Activated CD4-positive, alpha-beta T cell treated with anti-CD3 and anti-CD28 coated beads, Interleukin-10, Interleukin-2, amounts not matched to agents 100 ng/mL and 50 ng/mL, durations not matched to agents 16 hours and 8 hours (primary cell): Measurements from ENCODE around the gene NDUFS4.
"Not testable (repeated sequence)": the region's sequence is repeated elsewhere in the genome, so short reads cannot be mapped to it uniquely, and the experiment has no call there.

Source experiments
- DNase-seq: peaks from one replicate; pipeline ENCODE4 v3.0.0-alpha.2; 2020

The NDUFS4 gene

DNA sequence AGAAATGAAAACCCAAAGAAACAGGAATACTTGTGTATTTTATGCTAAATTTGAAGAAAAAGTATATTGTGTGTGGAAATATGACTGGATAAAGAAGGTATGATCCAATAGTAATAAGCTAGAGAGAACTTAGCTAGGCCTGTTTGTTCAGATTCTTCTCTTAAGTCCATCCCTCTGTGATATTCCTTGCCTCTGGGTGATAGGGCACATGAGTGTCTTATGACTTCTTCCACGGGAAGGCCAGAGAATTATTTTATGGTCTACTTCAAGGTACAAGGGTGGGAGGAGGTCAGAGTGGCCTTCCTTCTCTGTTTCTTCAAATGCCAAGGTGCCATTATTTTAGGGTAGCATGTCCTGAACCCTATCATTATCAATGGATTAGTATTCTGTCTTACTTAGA, 113.7 kb downstream of the NDUFS4 start:
- no peak for DNase-seq

DNA sequence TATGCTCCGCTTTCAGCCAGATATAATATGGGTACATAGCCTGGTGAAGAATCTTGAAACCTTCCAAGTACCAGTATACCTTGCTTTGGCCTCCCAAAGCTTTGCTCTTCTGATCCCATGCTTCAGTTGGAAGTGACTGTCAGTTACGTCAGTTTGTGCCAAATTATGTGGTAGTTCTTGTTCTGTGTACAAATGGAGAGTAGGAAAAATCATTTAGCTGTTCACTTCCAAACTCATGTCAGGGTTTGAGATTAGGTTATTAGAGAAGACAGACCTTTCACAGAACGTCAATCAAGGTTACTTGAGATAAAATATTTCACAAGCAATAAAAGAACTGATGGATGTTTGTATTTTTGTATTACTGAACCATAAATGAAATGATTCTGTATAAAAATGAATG, 117.2 kb downstream of the NDUFS4 start:
- DNase-seq: no peak

DNA sequence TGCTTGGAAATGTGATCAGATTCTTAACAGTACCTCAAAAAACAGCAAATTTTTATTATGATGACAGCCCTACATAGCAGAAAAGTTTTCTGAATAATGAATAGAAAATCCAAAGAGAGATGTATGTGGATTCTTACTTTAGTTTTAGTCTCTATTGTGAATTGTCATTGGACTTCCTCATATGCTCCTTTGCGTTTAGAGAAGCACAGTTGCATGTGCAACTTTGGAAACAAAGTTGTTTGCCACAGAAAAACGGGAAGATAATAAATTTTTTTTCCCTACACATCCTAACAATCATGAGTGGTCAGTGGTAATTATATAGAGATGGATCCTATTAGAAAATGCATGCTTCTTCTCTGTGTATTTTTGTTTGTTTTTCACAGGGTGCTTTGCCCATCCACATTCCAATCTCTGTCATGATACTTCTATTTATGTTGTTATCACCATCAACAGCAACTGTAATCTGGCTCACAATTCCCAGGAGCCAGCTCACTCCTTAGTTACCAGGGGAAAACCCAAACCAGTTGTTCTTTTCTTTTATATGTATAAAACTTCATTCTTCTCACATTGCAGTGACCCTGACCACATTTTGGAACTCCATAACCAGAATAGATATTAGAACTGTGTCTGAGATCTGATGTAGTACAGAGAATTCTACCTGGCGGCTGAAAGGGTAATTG, 118.7 kb downstream of the NDUFS4 start:
- DNase-seq: no peak

DNA sequence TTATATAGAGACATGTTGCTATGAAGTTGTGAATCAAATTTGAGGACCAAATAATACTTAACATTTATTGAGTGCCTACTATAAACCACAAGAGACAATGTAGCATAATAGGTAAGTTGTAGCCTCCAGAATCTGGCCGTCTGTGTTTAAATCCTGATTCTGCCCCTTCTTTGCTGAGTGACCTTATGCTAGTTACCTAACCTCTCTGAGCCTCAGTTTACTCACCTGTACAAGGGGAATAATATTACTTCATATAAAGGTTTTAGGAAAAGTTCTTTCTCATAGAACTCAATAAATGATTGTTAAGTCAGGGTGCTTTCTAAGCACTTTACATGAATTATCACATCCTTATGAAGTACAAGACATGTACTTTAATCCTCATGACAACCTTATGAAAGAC, 120.6 kb downstream of the NDUFS4 start:
- DNase-seq: no peak

DNA sequence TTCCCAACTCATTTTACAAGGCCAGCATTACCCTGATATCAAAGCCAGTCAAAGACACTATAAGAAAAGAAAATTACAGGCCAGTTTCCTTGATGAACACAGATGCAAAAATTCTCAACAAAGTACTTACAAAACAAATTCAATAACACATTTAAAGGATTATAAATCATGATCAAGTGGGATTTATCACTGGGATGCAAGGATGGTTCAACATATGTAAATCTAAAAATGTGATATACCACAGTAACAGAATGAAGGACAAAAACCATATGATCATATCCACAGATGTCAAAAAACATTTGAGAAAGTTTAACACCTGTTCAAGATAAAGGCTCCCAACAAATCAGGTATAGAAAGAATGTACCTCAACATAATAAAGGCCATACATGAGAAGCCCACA, 130.6 kb downstream of the NDUFS4 start:
- no peak for DNase-seq

DNA sequence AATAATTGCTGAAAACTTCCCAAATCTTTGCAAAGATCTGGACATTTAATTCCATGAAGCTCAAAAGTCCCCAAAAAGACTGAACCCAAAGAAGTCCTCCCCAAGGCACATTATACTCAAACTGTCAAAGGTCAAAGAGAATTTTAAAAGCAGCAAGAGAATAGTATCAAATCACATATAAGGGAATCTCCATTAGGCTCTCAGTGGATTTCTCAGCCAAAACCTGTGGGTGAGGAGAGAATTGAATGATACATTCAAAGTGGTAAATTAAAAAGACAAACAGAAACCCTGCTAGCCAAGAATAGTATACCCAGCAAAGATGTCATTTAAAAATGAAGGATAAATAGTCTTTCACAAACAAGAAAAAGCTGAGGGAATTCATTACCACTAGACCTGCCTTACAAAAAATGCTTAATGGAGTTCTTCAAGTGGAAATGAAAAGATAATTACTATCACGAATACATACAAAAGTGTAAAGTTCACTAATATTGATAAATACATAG, 134.1 kb downstream of the NDUFS4 start:
- no peak for DNase-seq

DNA sequence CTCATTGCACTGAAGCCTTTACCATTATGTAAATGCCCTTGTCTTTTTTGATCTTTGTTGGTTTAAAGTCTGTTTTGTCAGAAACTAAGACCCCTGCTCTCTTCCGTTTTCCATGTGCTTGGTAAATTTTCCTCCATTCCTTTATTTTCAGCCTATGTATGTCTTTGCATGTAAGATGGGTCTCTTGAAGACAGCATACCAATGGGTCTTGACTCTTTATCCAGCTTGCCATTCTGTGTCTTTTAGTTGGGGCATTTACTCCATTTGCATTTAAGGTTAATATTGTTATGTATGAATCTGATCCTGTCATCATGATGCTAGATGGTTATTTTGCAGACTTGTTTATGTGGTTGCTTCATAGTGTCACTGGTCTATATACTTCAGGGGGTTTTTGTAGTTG, 150.0 kb downstream of the NDUFS4 start:
- DNase-seq: not testable (repeated sequence)

DNA sequence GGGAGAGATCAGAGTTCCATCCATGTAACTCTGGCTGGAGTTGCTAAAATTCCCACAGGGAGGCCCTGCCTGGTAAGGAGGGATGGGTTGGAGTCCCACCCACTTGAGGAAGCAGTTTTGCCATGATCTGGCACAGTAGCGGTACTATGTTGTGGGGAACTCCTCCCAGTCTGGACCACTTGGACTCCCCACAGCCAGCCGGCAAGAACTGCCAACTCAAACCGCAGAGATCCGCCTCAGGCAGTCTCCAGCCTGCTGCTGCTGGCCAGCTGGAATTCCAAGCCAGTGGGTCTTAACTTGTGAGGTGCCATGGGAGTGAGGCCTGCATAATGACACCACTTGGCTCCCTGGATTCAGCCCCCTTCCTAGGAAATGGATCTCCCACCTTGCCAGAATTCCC, 151.9 kb downstream of the NDUFS4 start:
- no peak for DNase-seq

DNA sequence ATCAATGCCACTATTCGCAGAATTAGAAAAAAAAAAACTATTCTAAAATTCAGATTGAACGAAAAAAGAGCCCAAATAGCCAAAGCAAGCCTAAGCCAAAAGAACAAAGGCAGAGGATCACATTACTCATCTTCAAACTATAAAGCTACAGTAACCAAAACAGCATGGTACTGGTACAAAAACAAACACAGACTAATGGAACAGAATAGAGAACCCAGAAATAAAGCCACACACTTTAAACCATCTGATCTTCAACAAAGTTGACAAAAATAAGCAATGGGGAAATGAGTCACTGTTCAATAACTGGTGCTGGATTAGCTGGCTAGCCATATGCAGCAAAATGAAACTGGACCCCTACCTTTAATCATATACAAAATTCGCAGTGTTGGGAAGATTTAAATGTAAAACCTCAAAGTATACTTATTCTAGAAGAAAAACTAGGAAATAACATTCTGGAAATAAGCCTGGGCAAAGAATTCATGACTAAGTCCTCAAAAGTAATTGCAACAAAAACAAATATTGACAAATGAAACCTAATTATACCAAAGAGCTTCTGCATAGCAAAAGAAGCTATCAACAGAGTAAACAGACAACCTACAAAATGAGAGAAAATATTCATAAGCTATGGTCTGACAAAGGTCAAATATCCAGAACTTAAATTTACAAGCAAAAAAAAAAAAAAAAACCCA, 153.7 kb downstream of the NDUFS4 start:
- DNase-seq: no peak

DNA sequence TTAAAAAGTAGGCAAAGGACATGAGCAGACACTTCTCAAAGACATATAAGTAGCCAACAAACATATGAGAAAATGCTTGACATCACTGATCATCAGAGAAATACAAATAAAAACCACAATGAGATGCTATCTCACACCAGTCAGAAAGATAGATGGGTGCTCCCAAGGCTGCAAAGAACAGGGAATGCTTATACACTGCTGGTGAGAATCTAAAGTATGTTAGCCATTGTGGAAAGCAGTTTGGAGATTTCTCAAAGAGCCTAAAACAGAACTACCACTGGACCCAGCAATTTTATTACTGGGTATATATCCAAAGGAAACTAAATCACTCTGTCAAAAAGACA, 154.2 kb downstream of the NDUFS4 start:
- DNase-seq: no peak

DNA sequence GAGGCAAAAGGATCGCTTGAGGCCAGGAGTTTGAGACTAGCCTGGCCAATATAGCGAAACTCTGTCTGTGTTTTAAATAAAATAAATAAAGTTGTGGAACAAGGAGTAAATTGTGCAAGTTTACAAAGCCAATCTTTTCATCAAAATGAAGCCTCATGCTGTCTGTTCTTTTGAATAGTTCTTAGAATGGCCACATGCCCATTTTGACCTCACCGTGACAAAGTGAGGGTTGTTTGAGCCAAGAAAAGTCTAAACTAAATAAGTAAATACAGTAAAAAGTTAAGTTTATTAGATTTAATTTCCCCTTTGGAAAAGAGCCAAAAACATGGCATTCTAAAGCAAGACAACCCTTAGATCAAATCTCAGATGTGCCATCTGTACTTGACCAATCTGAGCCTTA, 165.7 kb downstream of the NDUFS4 start:
- DNase-seq: no peak

DNA sequence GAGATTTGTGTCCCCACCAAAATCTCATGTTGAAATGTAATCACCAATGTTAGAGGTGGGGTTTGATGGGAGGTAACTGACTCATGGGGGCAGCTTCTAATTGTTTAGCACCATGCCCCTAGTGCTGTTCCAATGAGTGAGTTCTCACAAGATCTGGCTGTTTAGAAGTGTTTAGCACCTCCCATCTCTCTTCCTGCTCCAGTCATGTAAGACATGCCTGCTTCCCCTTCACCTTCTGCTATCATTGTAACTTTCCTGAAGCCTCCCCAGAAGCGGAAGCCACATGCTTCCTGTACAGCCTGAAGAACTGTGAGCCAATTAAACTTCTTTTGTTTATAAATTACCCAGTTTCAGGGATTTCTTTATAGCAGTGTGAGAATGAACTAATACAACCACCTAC, 170.5 kb downstream of the NDUFS4 start:
- DNase-seq: peak; percentile 0
